GM11168 (cell line): ENCODE results near the gene ZNF845.
"Not testable (repeated sequence)": the region's sequence is repeated elsewhere in the genome, so short reads cannot be mapped to it uniquely, and the experiment has no call there.

Experiments used
- in situ Hi-C: fragments of 300-500 bp; cut with MboI; formaldehyde crosslinking; loops from one replicate; pipeline ENCODE4 v1.12.0; 2022; ENCODE audit warnings: low sequenced_read_pairs; ENCODE audit not compliant: unreplicated experiment

The ZNF845 gene

GRCh38 chr19:53333463-53334449 is at the start of gene ZNF845:
Gene ZNF845, plus strand, starts transcription at chr19:53333749. Its CDS starts 7,559 bp downstream, at chr19:53341308.
- in situ Hi-C loops, result no loop called here

GRCh38 chr19:53285087-53285486 is 48.5 kb upstream of the ZNF845 start:
- in situ Hi-C loops, result no loop called here

DNA sequence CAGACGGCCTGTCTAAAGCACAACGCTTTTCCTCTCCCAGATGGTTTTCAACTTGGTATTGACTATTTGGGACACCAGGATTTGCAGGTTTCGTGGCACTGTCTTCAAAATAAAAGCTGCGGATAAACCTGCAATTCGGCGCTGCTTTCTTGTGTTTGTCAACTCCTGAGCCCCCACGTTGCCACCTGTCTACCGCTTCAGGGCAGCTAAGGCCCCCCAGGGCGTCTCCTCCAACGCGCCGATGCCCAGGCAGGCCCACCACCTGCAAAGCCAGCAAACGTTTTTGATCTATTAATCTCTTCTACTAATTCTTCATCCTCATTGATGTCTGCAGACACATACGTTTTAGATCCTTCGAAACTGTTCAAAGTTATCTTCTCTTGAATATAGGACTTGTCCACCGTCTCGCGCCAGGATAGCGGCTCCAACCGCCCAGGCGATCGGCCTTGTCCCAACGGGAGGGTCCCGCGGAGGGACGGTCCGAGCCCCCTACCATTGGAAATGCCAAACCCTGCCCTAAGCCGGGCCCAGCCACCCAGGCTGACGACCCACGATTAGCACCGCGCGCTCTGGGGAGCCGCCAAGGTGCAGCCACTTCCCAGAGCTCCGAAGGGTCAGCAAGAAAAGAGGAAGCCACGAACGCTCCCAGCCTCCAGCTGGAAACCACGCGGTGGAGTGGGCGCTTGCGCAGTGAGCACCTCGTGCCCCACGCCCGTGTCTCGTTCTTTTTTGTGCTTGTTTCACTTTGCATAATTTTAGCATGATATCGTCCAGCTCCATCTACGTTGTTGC is 42.6 kb upstream of the ZNF845 start:
- in situ Hi-C loops, result no loop called here

DNA sequence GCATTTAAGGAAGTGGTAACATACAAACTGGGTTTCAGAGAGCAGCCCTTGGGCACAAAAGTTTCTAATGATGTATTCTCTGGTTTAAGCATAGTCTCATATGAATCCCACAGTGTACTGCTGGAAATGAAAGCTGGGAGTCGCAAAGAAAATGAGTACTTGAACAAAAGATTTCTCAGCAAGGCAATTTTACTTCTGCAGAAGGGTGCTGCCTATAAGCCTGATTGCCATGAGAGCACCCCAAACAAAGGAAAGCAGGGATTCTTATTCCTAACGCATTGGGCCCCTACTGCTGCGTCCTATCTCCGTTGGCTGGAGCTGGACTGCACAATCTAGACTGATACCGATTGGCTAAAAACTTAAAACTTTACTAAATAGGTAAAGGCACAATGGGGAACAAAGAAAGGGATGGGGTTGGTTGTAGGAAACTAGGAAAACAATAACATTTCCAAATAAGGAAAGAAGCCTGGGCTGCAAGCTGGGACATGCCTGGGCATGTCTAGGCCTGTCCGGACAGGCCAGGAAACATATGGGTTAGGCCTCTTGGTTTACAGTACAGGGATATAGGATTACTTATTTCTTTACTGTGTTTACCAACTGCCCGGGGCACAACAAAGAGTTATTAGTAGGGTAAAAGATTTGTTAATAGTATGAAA is 38.6 kb upstream of the ZNF845 start:
- in situ Hi-C loops, result no loop called here

DNA sequence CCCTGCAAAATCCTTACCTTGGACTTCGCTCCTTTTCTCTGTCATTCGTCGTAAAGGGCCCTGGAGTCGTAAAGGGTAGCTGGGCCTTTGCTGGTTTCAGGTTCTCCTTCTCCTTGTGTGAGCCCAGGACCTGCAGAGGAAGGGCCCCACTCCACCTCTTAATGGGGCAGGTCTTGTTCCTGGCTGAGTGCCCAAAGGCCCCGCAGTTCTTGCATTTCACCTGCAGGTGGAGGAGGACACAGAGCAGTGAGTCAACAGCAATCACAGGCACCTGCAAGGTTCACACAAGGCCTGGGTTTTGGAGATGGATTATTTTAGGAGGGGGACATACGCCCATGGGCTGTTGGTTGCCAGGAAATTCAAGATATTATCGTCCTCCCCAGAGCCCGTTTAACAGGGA is 32.2 kb upstream of the ZNF845 start:
- in situ Hi-C loops, result not testable (repeated sequence)

DNA sequence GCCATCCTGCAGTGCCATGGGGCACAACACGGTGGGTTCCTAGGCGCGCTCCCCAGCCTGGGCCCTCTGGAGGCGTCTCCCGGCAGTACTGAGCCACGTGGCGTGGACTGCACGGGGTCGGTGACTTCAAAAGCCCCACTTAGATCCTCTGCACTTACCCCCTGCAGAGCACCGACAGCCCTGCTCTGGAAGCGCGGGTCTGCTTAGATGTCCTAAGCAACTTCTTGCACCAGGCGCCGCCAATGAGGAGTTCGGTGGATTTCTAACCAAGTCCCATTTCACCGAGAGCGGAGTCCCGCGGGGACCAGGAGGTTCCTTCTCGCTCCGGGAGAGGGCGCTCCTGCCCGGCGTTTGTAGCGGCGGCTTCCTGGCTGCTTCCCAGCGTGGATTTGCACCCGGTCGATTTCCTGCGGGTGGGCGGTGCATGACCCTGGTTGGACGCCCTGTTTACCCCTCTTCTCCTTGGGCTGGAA is 25.2 kb upstream of the ZNF845 start:
- in situ Hi-C loops, result no loop called here

DNA sequence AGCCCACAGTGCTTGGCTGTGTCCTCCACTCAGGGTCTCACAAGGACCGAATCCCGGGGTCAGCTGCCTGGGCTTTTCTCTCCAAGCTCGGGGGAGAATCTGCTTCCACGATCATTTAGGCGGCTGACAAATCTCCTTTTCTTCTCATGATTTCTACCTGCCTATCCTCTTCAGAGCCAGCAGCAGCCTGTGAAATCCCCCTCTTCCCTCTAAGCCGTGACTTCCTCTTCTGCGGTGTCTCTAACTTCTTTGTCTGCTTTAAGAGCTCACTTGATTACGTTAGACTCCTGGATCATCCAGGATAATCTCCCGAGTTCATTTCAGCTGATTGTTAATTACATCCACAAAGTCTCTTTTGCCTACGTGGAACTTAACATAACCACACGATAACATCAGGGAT is 22.5 kb upstream of the ZNF845 start:
- in situ Hi-C loops, result no loop called here

DNA sequence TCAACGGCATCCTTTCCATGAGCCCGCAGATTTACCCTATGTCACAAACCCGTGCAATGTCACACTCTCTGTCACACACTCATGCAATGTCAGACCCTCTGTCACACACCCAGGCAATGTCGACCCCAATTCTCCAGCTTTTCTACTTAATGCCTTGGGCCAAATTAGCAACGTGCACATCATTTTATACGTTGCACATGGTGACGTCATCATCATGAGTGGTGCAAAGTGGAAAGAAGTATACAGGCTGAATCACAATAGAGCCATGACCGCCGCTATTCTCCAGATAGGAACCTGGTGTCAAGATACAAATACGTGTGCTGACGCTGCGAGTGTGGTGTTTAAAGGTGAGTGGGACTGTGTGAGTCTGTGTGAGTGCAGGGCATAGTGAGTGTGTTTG is 21.7 kb upstream of the ZNF845 start:
- in situ Hi-C loops, result no loop called here

GRCh38 chr19:53328967-53329366 is 4.6 kb upstream of the ZNF845 start:
- in situ Hi-C loops, result no loop called here

DNA sequence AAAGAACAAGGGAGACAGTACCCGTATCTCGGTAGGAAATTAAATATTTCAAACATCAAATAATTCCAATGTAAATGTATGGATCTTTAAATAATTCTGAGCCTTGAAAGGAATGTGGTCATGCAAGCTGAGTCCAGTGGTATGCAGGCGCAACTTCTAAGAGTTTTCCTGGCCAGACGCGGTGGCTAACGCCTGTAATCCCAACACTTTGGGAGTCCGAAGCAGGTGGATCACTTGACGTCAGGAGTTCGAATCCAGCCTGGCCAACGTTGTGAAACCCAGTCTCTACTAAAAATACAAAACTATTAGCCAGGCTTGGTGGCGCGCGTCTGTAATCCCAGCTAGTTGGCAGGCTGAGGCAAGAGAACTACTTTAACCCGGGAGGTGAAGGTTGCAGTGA is 1.1 kb upstream of the ZNF845 start:
- in situ Hi-C loops, result no loop called here

GRCh38 chr19:53333066-53333462 is 485 bp upstream of the ZNF845 start:
- in situ Hi-C loops, result no loop called here

DNA sequence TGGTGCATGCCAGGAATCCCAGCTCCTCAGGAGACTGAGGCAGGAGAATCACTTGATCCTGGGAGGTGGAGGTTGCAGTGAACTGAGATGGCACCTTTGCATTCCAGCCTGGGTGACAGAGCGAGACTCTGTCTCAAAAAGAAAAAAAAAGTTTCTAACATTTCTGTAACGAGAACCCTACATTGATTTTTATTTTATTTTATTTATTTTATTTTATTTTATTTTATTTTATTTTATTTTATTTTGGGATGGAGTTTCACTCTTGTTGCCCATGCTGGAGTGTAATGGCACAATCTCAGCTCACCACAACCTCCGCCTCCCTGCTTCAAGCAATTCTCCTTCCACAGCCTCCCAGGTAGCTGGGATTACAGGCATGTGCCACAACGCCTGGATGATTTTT is 10.9 kb downstream of the ZNF845 start:
- in situ Hi-C loops, result not testable (repeated sequence)

DNA sequence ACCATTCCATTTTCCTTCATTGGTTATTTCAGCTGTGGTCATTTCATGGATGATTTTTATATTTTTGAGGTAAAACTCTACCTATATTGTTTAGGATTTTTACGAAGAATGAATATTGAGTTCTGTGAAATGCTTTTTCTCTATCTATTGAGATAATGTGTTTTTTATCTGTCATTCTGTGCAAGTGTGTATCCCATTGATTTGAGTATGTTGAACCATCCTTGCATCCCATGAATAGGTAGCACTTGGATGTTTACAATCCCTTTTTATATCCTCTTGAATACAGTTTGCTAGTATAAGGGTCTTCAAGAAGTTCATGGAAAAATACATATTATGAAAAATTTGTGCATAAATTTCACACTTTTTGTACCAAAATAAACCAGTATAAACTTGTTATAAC is 22.2 kb downstream of the ZNF845 start:
- in situ Hi-C loops, result no loop called here

GRCh38 chr19:53357821-53358581 is 24.5 kb downstream of the ZNF845 start:
- in situ Hi-C loops, result no loop called here

DNA sequence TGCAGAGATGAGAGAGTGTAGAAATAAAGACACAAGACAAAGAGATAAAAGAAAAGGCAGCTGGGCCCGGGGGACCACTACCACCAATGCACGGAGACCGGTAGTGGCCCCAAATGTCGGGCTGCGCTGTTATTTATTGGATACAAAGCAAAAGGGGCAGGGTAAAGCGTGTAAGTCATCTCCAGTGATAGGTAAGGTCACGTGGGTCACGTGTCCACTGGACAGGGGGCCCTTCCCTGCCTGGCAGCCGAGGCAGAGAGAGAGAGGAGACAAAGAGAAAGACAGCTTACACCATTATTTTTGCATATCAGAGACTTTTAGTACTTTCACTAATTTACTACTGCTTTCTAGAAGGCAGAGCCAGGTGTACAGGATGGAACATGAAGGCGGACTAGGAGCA is 26.5 kb downstream of the ZNF845 start:
- in situ Hi-C loops, result not testable (repeated sequence)

GRCh38 chr19:53365134-53365898 is 31.8 kb downstream of the ZNF845 start, which contains the start of gene ZNF525:
Gene ZNF525, plus strand, starts transcription at chr19:53365705. Its CDS starts 6,577 bp downstream, at chr19:53372282.
- in situ Hi-C loops, result loop anchor here (5.0 kb wide), 1 partner anchor 678 kb away; no protein-coding TSS in a partner anchor

DNA sequence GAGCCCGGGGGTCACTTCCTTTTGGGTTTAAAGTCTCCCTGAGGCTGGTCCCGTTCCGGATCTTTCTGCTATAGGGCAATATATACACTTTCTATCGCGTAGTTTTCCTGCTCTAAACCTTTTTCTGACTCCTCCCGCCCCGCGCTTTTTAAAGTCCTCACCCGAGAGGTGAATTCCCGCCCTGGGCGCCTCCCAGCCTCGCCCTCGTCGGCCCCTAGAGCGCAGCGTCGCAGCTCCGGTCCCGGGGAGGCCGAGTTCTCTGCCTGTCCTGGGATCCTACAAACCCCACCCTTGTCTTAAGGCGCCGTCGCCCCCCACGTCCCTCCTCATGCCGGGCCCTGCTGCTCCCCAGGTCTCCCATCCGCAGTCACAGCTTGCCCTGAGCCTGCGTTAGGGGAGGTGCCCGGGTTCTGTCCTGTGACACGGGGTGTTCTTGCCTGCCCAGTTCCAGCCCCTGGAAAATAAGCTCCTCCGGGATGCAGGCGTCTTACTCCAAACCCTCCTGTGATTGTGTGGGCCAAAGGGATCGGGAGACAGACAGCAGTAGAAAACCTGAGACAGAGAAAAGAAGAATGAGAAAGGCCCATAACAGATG is 32.4 kb downstream of the ZNF845 start:
- in situ Hi-C loops, result loop anchor here (5.0 kb wide), 1 partner anchor 679 kb away; no protein-coding TSS in a partner anchor

DNA sequence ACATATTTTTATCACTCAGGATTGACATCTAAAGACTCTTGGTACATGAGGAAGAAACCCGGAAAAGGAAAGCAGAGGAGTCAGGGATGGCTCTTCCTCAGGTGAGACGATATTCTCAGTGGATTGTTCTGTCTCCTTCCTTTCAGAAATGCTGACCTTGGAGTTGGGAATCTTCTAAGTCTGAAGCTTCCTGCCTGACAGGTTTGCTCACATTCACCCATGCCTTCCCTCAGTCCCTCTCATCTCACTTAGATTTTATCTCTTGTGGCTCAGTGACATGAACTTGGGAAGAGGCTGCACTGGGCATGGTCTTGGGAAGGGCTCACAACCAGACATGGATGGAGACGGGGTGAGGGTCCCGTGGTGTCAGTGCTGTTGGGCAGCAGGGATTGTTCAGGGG is 38.6 kb downstream of the ZNF845 start:
- in situ Hi-C loops, result no loop called here
